GM12801 (cell line): ENCODE measurements around the gene SQOR.

Experiments
- CTCF ChIP-seq: IDR thresholded peaks from one replicate; pipeline ENCODE4 v1.5.1; 2011; ENCODE audit warnings: control low read depth; ENCODE audit not compliant: insufficient read length; ENCODE audit errors: extremely low read depth

SQOR gene

GRCh38 chr15:45714590-45715488 is 80.0 kb downstream of the SQOR start:
- peak; percentile 38 for TF ChIP-seq CTCF

GRCh38 chr15:45715528-45715927 is 80.7 kb downstream of the SQOR start:
- no peak for TF ChIP-seq CTCF

GRCh38 chr15:45719490-45719889 is 84.7 kb downstream of the SQOR start:
- no peak for TF ChIP-seq CTCF

GRCh38 chr15:45720183-45720582 is 85.4 kb downstream of the SQOR start:
- no peak for TF ChIP-seq CTCF

- no peak for TF ChIP-seq CTCF
Measured at GRCh38 chr15:45728641-45729040, 93.8 kb downstream of the SQOR start.

GRCh38 chr15:45729141-45729540 is 94.3 kb downstream of the SQOR start:
- TF ChIP-seq CTCF = no peak

- TF ChIP-seq CTCF = no peak
Measured at GRCh38 chr15:45731343-45731742, 96.5 kb downstream of the SQOR start.
